HepG2 (cell line): ENCODE data around the gene TTF2. TPM values are rescaled to one million over a fixed set of nuclear protein-coding genes. Genes with fewer than 3 reads are reported as not detected.

ENCODE experiments used
- HBP1 ChIP-seq: IDR thresholded peaks from 2 replicates; pipeline ENCODE4 v1.6.1; 2016; ENCODE audit warnings: low read depth, control low read depth
- HMGA1 ChIP-seq: sonication (generic); formaldehyde crosslinking; conservative IDR thresholded peaks from 2 replicates; pipeline ENCODE4 v1.4.0; 2020; ENCODE audit warnings: missing genetic modification reagents
- HMGXB3 ChIP-seq: sonication (generic); formaldehyde crosslinking; IDR thresholded peaks from 2 replicates; pipeline ENCODE4 v1.4.0; 2020; ENCODE audit warnings: missing genetic modification reagents, borderline replicate concordance
- HNF4A ChIP-seq: sonication (generic); formaldehyde crosslinking; IDR thresholded peaks from 2 replicates; pipeline ENCODE4 v1.4.0; 2020; ENCODE audit warnings: missing genetic modification reagents
- HNRNPUL1 ChIP-seq: fragments of 200-400 bp; formaldehyde crosslinking; IDR thresholded peaks from 2 replicates; pipeline ENCODE4 v1.6.1; 2017; ENCODE audit warnings: low read depth, mild to moderate bottlenecking, low read length, moderate library complexity
- IKZF4 ChIP-seq: sonication (generic); formaldehyde crosslinking; IDR thresholded peaks from 2 replicates; pipeline ENCODE4 v1.5.1; 2020; ENCODE audit warnings: borderline replicate concordance, mild to moderate bottlenecking, low read depth, missing genetic modification reagents; ENCODE audit errors: not compliant biosample characterization
- POGK ChIP-seq: sonication (generic); formaldehyde crosslinking; conservative IDR thresholded peaks from 2 replicates; pipeline ENCODE4 v1.8.0; 2022; ENCODE audit warnings: mild to moderate bottlenecking, moderate library complexity, missing genetic modification reagents
- RBM39 ChIP-seq: fragments of 200-400 bp; formaldehyde crosslinking; IDR thresholded peaks from one replicate; pipeline ENCODE4 v1.6.1; 2018; ENCODE audit warnings: antibody characterized with exemption, mild to moderate bottlenecking, low read depth, low read length; ENCODE audit not compliant: poor library complexity, severe bottlenecking
- TRIM24 ChIP-seq: sonication (generic); formaldehyde crosslinking; IDR thresholded peaks from 2 replicates; pipeline ENCODE4 v1.8.0; 2022; ENCODE audit warnings: mild to moderate bottlenecking, missing genetic modification reagents
- USF2 ChIP-seq, 2 experiments: sonication (generic) in 1 of 2; formaldehyde crosslinking in 1 of 2; IDR thresholded peaks; 2 replicates each; pipeline versions ENCODE4 v1.5.1 to v1.6.1; 2011 to 2020; ENCODE audit warnings: borderline replicate concordance in 1 of 2, low read depth in 1 of 2, low read length in 1 of 2, mild to moderate bottlenecking in 1 of 2, missing genetic modification reagents in 1 of 2, moderate library complexity in 1 of 2
- ZNF382 ChIP-seq: sonication (generic); formaldehyde crosslinking; IDR thresholded peaks from 2 replicates; pipeline ENCODE4 v1.5.0; 2020; ENCODE audit warnings: missing genetic modification reagents, mild to moderate bottlenecking, borderline replicate concordance
- ZNF431 ChIP-seq: sonication (generic); formaldehyde crosslinking; IDR thresholded peaks from 2 replicates; pipeline ENCODE4 v1.9.0; 2022; ENCODE audit warnings: missing genetic modification reagents, low read depth, mild to moderate bottlenecking, borderline replicate concordance
- ZNF670 ChIP-seq: sonication (generic); formaldehyde crosslinking; IDR thresholded peaks from 2 replicates; pipeline ENCODE4 v1.8.0; 2022; ENCODE audit warnings: mild to moderate bottlenecking, missing genetic modification reagents, borderline replicate concordance
- ZNF775 ChIP-seq: sonication (generic); formaldehyde crosslinking; IDR thresholded peaks from 2 replicates; pipeline ENCODE4 v1.4.0; 2020; ENCODE audit warnings: missing genetic modification reagents, mild to moderate bottlenecking, moderate library complexity, borderline replicate concordance
- polyA plus RNA-seq, 8 experiments: library from polyadenylated mRNA; depleted of rRNA in 3 of 8; stranded (reverse) in 7 of 8; unstranded in 1 of 8; fragments of >200 nt; fragmentation: Illumina TruSeq in 4 of 8; extraction: Trizol in 4 of 8; gene quantifications; 2 replicates each; pipeline versions ENCODE4 v1.2.1 to v1.2.3, GENCODE V29; 2011 to 2016; ENCODE audit warnings: low read depth in 4 of 8, missing spikeins in 1 of 8, mixed read lengths in 1 of 8; ENCODE audit not compliant: insufficient read depth in 1 of 8
- total RNA-seq, 5 experiments: library from RNA; depleted of rRNA; stranded (reverse); fragments of >200 nt; fragmentation: Illumina TruSeq; extraction: Trizol; gene quantifications; 2 replicates each; pipeline ENCODE4 v1.2.3, GENCODE V29; 2016; ENCODE audit warnings: low read depth in 1 of 5

TTF2 gene
- total and polyA plus RNA-seq, 2 of the 13 experiments (the other 11 are each of a cell fraction or from before 2014, with no cell fraction given) = 12.8 to 48.9 TPM

GRCh38 chr1:117059678-117060440, at the start of gene TTF2 (continued):
- TF ChIP-seq HNF4A = no peak
- TF ChIP-seq RBM39 = no peak
- TF ChIP-seq POGK (CRISPR knock-in tag) = no peak
- no peak for TF ChIP-seq HNRNPUL1
- no peak for TF ChIP-seq HMGA1
- TF ChIP-seq ZNF431 (CRISPR knock-in tag) = no peak
- no peak for TF ChIP-seq ZNF775 (CRISPR knock-in tag)
- no peak for TF ChIP-seq ZNF670
- no peak for TF ChIP-seq ZNF382
- no peak for TF ChIP-seq HMGXB3 (CRISPR knock-in tag)
- TF ChIP-seq IKZF4 (CRISPR knock-in tag) = peak; percentile 32
- no peak for TF ChIP-seq TRIM24 (CRISPR knock-in tag)
- no peak for TF ChIP-seq USF2 (IDR thresholded peaks at IDR 0.05; ENCODE audit: low read depth, low read length)
- no peak for TF ChIP-seq USF2 (CRISPR knock-in tag; IDR thresholded peaks at IDR 0.05; ENCODE audit: borderline replicate concordance)
- peak; percentile 95 for TF ChIP-seq HBP1 (CRISPR knock-in tag)
